Neuronal stem cell (in vitro differentiated cells): ENCODE measurements around the gene NAGPA.

ENCODE experiments used
- DNase-seq: peaks from one replicate; pipeline ENCODE4 v3.0.0-alpha.2; 2013; ENCODE audit warnings: low spot score
- H2AFZ ChIP-seq: one replicate; pipeline ENCODE4 v1.6.1; 2013; ENCODE audit warnings: mild to moderate bottlenecking, low read length, inconsistent platforms
- H2AK5ac ChIP-seq: 2 replicates; pipeline ENCODE4 v1.6.1; 2013; ENCODE audit warnings: low read depth, mild to moderate bottlenecking, inconsistent platforms, low read length, moderate library complexity, mixed read lengths
- H2BK120ac ChIP-seq: 2 replicates; pipeline ENCODE4 v1.6.1; 2013; ENCODE audit warnings: low read depth, mild to moderate bottlenecking, inconsistent platforms, low read length, moderate library complexity, mixed read lengths
- H2BK12ac ChIP-seq: one replicate; pipeline ENCODE4 v1.6.1; 2013; ENCODE audit warnings: low read length, inconsistent platforms
- H2BK15ac ChIP-seq: 2 replicates; pipeline ENCODE4 v1.6.1; 2013; ENCODE audit warnings: mild to moderate bottlenecking, low read length, inconsistent platforms, mixed read lengths
- H2BK5ac ChIP-seq: one replicate; pipeline ENCODE4 v1.6.1; 2013; ENCODE audit warnings: inconsistent platforms, mild to moderate bottlenecking, low read length, moderate library complexity
- H3K14ac ChIP-seq: one replicate; pipeline ENCODE4 v1.6.1; 2013; ENCODE audit warnings: low read length, inconsistent platforms
- H3K18ac ChIP-seq: 2 replicates; pipeline ENCODE4 v1.6.1; 2013; ENCODE audit warnings: low read length, inconsistent platforms
- H3K23ac ChIP-seq: 2 replicates; pipeline ENCODE4 v1.6.1; 2013; ENCODE audit warnings: low read depth, mild to moderate bottlenecking, mixed read lengths, low read length, inconsistent platforms; ENCODE audit not compliant: poor library complexity
- H3K27ac ChIP-seq: replicated peaks from 3 replicates; pipeline ENCODE4 v1.5.1; 2013; ENCODE audit warnings: low read length, inconsistent platforms
- H3K27me3 ChIP-seq, 3 experiments: 2 replicates each; pipeline ENCODE4 v1.6.1; 2013; ENCODE audit warnings: low read length in 3 of 3, mild to moderate bottlenecking in 2 of 3, inconsistent platforms in 1 of 3, low read depth in 1 of 3, mixed read lengths in 1 of 3, moderate library complexity in 1 of 3; ENCODE audit not compliant: control insufficient read depth in 3 of 3, insufficient read depth in 3 of 3
- H3K36me3 ChIP-seq, 2 donors: replicated peaks in 1 of 2; 2 replicates each; pipeline ENCODE4 v1.6.1; 2013; ENCODE audit warnings: low read length in 2 of 2; ENCODE audit not compliant: control insufficient read depth in 2 of 2, insufficient read depth in 2 of 2
- H3K4ac ChIP-seq: 2 replicates; pipeline ENCODE4 v1.6.1; 2013; ENCODE audit warnings: inconsistent platforms, mild to moderate bottlenecking, low read length, moderate library complexity
- H3K4me1 ChIP-seq, 2 donors: 1 replicate in 1 of 2; 2 replicates in 1 of 2; pipeline ENCODE4 v1.6.1; 2013; ENCODE audit warnings: low read length in 2 of 2, low read depth in 1 of 2; ENCODE audit not compliant: control insufficient read depth in 2 of 2, insufficient read depth in 1 of 2
- H3K4me2 ChIP-seq: one replicate; pipeline ENCODE4 v1.6.1; 2013; ENCODE audit warnings: mild to moderate bottlenecking, low read length, inconsistent platforms; ENCODE audit not compliant: insufficient read depth, poor library complexity, severe bottlenecking
- H3K4me3 ChIP-seq, 2 donors: 2 replicates each; pipeline ENCODE4 v1.5.1; 2013; ENCODE audit warnings: low read length in 2 of 2, mild to moderate bottlenecking in 2 of 2, inconsistent platforms in 1 of 2, moderate library complexity in 1 of 2
- H3K79me1 ChIP-seq: one replicate; pipeline ENCODE4 v1.6.1; 2013; ENCODE audit warnings: low read depth, mild to moderate bottlenecking, inconsistent platforms, low read length, moderate library complexity
- H3K9ac ChIP-seq: one replicate; pipeline ENCODE4 v1.6.1; 2013; ENCODE audit warnings: mild to moderate bottlenecking, low read depth, low read length, inconsistent platforms; ENCODE audit not compliant: poor library complexity
- H3K9me3 ChIP-seq, 2 donors: replicated peaks in 1 of 2; 2 replicates each; pipeline versions ENCODE3 to v1.6.1; 2013; ENCODE audit warnings: low read length in 2 of 2, mild to moderate bottlenecking in 2 of 2, inconsistent platforms in 1 of 2, low read depth in 1 of 2, mixed read lengths in 1 of 2, moderate library complexity in 1 of 2; ENCODE audit not compliant: control insufficient read depth in 2 of 2, insufficient read depth in 1 of 2
- H4K8ac ChIP-seq: one replicate; pipeline ENCODE4 v1.6.1; 2013; ENCODE audit warnings: low read depth, mild to moderate bottlenecking, inconsistent platforms, low read length, moderate library complexity
- H4K91ac ChIP-seq: one replicate; pipeline ENCODE4 v1.6.1; 2013; ENCODE audit warnings: low read length, low read depth, mild to moderate bottlenecking, inconsistent platforms; ENCODE audit not compliant: poor library complexity
- WGBS, 2 donors: extraction: QIAGEN DNeasy Blood & Tissue Kit; methylation state at CpG; one replicate each; pipeline ENCODE4 v1.1.7; 2013; ENCODE audit warnings: missing lambda C conversion rate in 2 of 2, mixed read lengths in 1 of 2; ENCODE audit not compliant: insufficient read length in 2 of 2, insufficient replicate concordance in 1 of 2; ENCODE audit errors: extremely low coverage in 2 of 2; 5-methylcytosine and 5-hydroxymethylcytosine counted together

The NAGPA gene

GRCh38 chr16:5027575-5028235, 6.0 kb downstream of the NAGPA start:
- DNase-seq, result no peak
- no peaks in the 10 kb centered on the region for H3K36me3 ChIP-seq
- H2AK5ac ChIP-seq, result no peak overlapping the region
- no peak overlapping the region for H4K91ac ChIP-seq
- no peak overlapping the region for H3K4ac ChIP-seq
- H2BK12ac ChIP-seq, result no peak overlapping the region
- no peak overlapping the region for H2BK5ac ChIP-seq
- peak overlapping the region in 1 of 2 donors; percentile 42 for H3K4me3 ChIP-seq
- no peak overlapping the region for H3K9ac ChIP-seq
- no peak overlapping the region for H2BK120ac ChIP-seq
- H2BK15ac ChIP-seq, result no peak overlapping the region
- H3K4me2 ChIP-seq, result no peak overlapping the region
- H3K27me3 ChIP-seq, result peaks cover 0 to 1% (median 0%) of the 10 kb centered on the region in 3 experiments
- peaks cover 4% of the 10 kb centered on the region for H3K79me1 ChIP-seq
- peak overlapping the region; percentile 31 for H4K8ac ChIP-seq
- H3K18ac ChIP-seq, result no peak overlapping the region
- no peak overlapping the region for H2AFZ ChIP-seq
- H3K9me3 ChIP-seq, result no peaks in the 10 kb centered on the region
- H3K14ac ChIP-seq, result no peak overlapping the region
- no peak overlapping the region for H3K27ac ChIP-seq
- WGBS, 2 donors, result no CpG with 5 or more reads among the region's 32 CpGs
- peaks cover 0 to under 1% of the 10 kb centered on the region in 2 donors for H3K4me1 ChIP-seq
- H3K23ac ChIP-seq, result no peak overlapping the region

GRCh38 chr16:5027086-5027485, 6.6 kb downstream of the NAGPA start:
- Histone ChIP-seq H3K27me3 (no peaks in the 10 kb centered on the region), H3K9ac (no peak overlapping the region), H3K14ac (no peak overlapping the region), H3K9me3 (no peaks in the 10 kb centered on the region), H2BK12ac (no peak overlapping the region), H3K27ac (no peak overlapping the region), H3K4ac (no peak overlapping the region), H2AFZ (no peak overlapping the region), H2AK5ac (no peak overlapping the region), H4K8ac (no peak overlapping the region), H3K4me1 (no peaks in the 10 kb centered on the region), H3K18ac (no peak overlapping the region), H2BK5ac (no peak overlapping the region), H4K91ac (no peak overlapping the region), H3K23ac (no peak overlapping the region), H3K36me3 (no peaks in the 10 kb centered on the region), H2BK120ac (no peak overlapping the region), H3K4me3 (no peak overlapping the region), H3K4me2 (no peak overlapping the region), H3K79me1 (peaks cover 4% of the 10 kb centered on the region), H2BK15ac (peak overlapping the region; percentile 46)
- WGBS, 2 donors, result no CpG with 5 or more reads among the region's 7 CpGs
- no peak for DNase-seq

- Histone ChIP-seq H3K27ac (no peak overlapping the region), H2BK120ac (no peak overlapping the region), H3K4me3 (no peak overlapping the region), H3K4me2 (no peak overlapping the region), H3K36me3 (no peaks in the 10 kb centered on the region), H4K8ac (no peak overlapping the region), H4K91ac (no peak overlapping the region), H2BK12ac (no peak overlapping the region), H3K9me3 (no peaks in the 10 kb centered on the region), H2AK5ac (peak overlapping the region; percentile 24), H2BK15ac (peak overlapping the region; percentile 46), H2BK5ac (no peak overlapping the region), H2AFZ (no peak overlapping the region), H3K79me1 (peaks cover 4% of the 10 kb centered on the region), H3K27me3 (no peaks in the 10 kb centered on the region), H3K4me1 (no peaks in the 10 kb centered on the region), H3K18ac (no peak overlapping the region), H3K9ac (no peak overlapping the region), H3K23ac (no peak overlapping the region), H3K14ac (no peak overlapping the region), H3K4ac (no peak overlapping the region)
- WGBS, 2 donors, result no CpG with 5 or more reads among the region's 8 CpGs
- DNase-seq, result no peak
Observed at GRCh38 chr16:5026664-5027063, 7.1 kb downstream of the NAGPA start.

GRCh38 chr16:5025171-5025632, 8.5 kb downstream of the NAGPA start:
- peak; percentile 46 for DNase-seq

More at GRCh38 chr16:5025171-5025632, 8.5 kb downstream of the NAGPA start:
- Histone ChIP-seq H3K36me3 (no peaks in the 10 kb centered on the region), H4K91ac (no peak overlapping the region), H3K23ac (no peak overlapping the region), H3K18ac (no peak overlapping the region), H2BK12ac (no peak overlapping the region), H2BK15ac (no peak overlapping the region), H2AFZ (peak overlapping the region; percentile 44), H3K9me3 (no peaks in the 10 kb centered on the region), H3K4ac (no peak overlapping the region), H2BK5ac (no peak overlapping the region), H3K4me1 (no peaks in the 10 kb centered on the region), H3K4me3 (no peak overlapping the region), H3K4me2 (no peak overlapping the region), H2BK120ac (no peak overlapping the region), H3K14ac (no peak overlapping the region), H2AK5ac (peak overlapping the region; percentile 0), H4K8ac (no peak overlapping the region), H3K27me3 (no peaks in the 10 kb centered on the region), H3K79me1 (peaks cover 4% of the 10 kb centered on the region), H3K9ac (no peak overlapping the region), H3K27ac (no peak overlapping the region)
- WGBS, 2 donors, result no CpG with 5 or more reads among the region's 17 CpGs
